GM18873 (cell line): Measurements from ENCODE around the gene DFFB.

Experiments
- ATAC-seq: cut with Tn5 transposase; IDR thresholded peaks from one replicate; pipeline ENCODE4 v1.9.1; 2021; ENCODE audit warnings: mild to moderate bottlenecking, moderate library complexity, moderate number of reproducible peaks; ENCODE audit not compliant: unreplicated experiment, low FRiP score

Gene DFFB

DNA sequence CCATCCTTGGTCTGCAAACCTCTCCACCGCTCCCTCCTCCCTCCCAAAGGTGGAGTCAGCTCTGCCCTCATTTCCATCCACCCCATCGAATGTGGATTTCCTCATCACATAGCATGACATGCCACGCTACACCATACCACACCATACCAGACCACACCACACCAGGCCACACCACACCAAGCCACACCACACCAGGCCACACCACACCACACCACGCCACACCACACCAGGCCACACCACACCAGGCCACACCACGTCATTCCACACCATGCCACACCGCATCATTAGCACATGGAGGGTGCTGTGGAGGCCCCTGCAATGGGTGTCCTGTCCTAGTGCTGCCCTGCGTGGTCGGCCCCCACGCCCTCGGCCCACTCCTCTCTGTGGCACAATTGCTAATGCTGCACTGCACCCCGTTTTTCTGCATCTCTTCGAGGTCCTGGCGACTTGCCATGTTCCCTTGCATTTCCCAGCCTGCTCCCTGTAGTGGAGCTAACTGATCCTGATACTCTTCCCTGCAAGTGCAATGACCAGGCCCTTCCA, 11.3 kb downstream of the DFFB start:
- ATAC-seq: no peak

DNA sequence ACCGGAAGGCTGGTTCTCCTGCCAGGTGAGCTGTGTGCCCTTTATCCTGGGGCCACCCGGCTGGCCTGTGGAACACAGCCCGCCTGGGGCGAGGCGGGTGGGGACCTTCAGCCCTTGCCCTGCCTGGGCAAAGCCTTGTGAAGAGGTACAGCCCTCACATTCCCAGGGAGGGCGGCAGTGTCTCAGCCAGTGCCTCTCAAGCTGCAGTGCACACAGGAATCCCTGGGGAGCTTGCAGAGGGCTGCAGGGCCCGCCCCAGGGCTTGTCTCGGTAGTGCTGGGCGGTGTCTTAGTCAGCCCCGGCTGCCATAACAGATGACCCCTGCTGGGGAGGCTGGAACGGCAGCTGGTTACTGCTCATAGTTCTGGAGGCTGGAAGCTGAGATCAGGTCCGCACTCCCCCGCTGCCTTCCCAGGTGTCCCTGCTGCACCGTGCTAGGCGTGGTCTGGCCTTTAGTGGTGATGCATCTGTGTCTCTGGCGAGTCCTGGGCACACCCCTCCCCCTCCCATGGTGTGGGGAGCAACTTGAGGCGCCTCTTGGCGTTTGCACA, 12.6 kb downstream of the DFFB start:
- no peak for ATAC-seq

DNA sequence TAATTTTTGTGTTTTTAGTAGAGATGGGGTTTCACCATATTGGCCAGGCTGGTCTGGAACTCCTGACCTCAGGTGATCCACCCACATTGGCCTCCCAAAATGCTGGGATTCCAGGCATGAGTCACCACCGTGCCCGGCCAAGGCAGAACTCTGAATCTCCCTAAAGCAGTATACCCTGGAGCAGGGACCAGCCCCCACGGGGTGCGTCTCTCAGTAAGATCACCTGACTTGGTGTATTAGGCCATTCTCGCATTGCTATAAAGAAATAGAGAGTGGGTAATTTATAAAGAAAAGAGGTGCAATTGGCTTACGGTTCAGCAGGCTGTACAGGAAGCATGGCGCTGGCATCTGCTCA, 14.2 kb downstream of the DFFB start:
- ATAC-seq: no peak

DNA sequence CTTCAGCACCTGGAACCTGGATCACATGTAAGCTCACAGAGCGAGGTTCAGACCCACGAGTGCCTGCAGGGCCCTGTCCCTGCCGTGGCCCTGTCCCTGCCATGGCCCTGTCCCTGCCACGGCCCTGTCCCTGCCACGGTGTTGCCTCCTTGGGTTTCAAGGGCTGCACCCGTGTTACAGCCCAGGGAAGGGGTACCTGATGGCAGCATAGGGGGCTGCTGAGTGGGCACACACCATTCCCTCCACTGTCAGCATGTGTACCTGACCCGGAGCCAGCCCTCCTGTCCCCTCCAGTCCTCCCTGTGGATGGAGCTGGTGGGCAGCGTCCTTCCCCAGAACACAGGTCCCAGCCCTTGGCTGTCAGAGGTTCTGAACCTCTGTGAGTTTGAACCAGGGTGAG, 15.3 kb downstream of the DFFB start:
- ATAC-seq: no peak

DNA sequence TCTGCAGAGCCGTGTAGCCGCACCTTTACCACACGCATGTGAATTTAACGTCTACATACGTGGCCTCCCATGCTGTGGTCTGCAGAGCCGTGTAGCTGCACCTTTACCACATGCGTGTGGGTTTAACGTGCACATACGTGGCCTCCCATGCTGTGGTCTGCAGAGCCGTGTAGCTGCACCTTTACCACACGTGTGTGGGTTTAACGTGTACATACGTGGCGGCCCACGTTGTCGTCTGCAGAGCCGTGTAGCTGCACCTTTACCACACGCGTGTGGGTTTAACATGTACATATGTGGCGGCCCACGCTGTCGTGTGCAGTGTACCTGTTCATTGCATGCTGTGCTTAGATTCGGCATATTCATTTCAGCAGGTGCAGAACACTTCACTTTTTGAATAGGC, 17.5 kb downstream of the DFFB start:
- ATAC-seq: no peak

DNA sequence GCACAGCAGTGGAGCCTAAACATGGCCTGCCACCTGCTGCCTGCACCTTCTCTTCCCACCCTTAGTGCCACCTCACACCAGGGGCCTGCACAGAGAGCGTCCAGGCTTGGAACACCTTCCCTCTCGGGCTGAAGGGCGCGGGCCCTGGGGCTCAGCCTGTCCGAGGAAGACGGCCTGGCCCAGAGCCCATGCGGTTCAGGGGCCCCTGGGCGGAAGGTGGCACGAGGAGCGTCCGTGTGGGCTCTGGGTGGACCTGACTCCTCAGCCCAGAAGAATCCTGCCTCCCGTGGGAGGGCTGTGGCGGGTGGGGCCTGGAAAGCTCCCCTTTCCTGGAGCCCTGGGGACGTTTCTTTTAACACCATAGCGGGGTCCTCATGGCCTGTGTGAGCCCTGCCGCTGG, 19.4 kb downstream of the DFFB start:
- ATAC-seq: no peak

DNA sequence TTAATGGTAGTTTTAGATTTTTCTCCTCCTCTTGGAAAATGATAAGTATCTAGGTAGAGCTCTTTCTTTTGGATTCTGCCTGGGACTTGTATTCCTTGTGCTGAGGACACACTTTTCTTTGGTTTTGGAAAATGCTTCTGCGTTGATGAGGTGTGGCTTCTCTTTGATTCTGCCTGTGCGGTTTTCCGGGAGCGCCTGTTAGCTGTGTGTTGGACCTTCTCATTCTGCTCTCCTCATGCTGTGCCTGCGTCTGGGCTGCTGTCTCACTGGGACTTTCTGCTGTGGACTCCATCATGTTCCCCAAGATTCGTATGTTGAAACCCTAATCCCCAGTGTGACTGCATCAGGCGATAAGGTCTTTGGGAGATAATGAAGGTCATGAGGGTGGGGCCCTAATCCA, 21.8 kb downstream of the DFFB start:
- ATAC-seq: no peak

DNA sequence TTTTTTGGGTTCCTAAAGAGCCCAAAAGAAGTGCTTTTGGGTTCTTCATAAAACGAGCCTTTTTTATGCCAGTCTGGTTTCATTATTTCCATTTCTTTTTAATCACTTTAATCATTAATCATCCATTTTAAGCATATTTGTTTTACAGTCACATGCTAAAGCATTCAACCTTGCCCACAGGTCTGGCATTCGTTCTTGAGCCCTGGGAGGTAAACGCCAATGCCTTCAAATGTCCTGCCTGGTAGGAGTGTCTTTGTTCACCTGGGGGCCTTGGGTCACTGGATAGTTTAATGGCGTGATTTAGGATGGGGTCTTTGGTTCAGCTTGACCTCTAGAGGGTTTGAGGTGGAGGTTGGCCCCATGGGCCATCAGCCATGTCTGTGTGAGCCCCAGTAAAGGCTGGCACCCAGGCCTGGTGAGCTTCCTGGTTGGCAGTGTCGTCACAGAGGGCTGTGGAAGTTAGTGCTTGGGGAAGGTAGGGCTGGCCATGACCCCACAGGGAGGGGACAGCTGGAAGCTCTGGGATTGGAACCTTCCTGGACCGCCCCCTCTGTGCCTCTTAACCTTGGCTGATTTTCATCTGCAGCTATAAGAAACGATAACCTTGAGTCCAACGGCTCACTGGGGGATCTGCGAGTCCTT, 22.6 kb downstream of the DFFB start:
- no peak for ATAC-seq

DNA sequence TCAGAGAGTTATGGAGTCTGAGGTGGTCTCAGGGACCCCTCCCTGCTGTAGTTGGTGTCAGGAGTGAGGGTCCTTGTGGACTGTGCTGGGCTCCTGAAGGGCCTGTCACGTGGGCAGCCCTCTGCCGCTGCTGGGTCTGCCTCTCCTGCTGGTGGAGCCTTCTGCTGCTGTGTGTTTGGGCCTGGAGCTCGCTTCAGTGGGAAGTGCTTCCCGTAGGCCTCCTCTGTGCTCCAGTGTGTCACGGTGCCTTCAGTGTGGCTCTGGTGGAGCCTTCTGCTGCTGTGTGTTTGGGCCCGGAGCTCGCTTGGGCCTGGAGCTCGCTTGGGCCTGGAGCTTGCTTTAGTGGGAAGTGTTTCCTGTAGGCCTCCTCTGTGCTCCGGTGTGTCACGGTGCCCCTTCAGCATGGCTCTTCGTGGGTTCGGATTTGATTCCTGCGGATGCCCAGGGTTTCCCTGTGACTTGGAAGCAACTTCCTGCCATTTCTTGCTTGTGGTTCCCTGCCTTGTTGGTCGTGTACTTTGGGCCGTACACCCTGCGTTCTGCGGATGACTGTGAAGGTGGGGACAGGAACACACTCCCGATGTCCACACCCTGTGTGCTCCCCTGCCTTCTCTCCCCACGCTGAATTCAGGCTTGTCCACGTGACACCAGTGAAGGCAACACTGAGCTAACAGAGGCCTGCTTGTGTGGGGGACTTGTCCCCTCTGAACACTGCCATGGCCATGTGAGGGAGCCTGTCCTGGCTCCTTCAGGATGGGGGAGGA, 23.3 kb downstream of the DFFB start:
- no peak for ATAC-seq

DNA sequence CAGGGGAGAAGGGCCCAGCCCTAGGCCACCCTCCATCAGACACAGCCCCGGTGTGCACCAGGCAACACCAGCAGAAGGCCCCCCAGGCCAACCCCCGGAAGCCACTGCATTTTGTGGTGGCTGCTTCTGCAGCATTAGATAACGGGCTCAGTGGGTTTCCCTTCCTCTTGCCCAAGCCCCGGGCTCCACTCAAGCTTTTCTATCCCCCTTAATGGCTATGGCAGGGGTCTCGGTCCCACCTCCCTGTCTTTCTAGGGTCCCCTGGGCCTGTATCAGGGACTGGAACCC, 23.9 kb downstream of the DFFB start:
- no peak for ATAC-seq

DNA sequence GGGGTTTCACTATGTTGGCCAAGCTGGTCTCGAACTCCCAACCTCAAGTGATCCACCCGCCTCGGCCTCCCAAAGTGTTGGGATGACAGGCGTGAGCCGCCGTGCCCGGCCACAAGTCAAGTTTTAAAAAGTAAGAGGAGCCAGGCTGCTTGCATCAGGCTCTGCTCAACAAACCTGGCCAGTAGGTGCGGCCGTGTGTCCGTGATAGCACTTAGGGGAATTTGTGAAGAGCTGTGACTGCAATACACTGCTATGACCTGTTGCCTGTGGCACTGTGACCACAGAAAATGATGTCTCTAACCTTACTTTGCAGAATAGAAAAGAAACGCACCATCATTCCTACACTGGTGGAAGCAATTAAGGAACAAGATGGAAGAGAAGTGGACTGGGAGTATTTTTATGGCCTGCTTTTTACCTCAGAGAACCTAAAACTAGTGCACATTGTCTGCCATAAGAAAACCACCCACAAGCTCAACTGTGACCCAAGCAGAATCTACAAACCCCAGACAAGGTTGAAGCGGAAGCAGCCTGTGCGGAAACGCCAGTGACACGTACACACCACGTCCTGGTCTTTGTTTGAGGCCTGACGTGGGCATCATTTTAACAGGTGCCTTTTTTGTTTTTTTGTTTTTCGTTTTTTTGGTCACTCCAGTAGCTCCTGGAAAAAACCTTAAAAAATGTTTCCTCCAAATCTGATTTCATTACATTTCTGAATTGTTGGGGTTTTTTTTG, 26.1 kb downstream of the DFFB start:
- ATAC-seq: no peak

DNA sequence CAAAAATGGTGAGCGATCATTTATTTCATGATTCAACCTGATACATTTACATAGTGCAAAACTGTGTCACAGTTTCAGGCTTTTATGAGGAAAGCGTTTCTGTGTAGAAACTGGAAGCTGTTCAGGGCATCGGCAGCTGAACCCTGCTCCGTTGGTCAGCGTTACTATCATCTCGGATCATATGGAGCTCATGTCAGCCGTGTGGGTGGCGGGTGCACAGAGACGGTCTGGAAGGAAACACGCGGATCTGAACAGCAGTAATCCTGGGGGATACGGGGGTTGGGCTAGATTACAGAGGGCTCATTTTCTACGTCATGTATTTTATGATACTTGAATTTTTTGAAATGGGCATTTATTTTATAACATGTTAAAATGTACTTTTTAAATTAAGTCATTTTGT, 27.7 kb downstream of the DFFB start:
- ATAC-seq: no peak

DNA sequence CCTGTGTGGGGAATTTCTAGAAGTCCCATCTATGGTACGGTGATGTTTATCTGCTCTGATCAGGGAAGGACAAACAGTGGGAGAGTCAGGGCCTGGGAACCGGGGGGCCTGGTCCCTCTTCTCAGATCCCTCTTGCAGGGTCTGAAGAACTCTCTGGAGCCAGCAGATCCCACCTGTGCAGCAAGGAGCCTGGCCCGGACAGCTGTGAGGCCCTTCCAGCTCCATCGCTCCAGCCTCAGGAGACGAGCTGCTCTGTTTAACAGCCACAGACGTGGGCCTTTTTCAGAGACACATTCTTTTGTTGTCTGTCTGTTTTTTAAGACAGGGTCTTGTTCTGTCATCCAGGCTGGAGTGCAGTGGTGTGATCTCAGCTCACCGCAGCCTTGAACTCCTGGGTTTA, 28.3 kb downstream of the DFFB start:
- no peak for ATAC-seq

DNA sequence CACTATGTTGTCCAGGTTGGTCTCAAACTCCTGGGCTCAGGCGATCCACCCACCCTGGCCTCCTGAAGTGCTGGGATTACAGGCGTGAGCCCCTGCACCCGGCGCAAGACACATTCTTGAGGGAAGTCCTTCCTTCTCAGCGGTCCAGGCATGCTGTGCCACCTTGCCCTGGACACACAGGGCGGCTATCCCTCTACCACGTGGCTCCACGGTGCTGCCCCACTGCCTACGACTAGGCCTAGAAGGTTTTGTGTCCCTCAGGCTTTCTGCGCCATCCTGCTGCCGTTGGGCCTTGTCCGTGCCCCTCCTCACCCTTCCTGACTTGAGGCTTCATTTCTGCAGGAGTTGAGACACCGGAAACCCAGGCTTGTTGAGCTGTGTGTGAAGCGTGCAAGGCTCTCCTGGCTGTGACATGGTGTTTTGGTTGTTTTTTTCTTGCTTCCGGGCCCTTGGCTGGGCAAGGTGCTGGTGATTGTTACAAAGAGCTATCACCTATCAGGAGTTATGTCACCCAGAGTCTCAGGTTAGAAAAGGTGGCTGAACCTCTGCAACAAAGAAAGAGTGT, 28.9 kb downstream of the DFFB start:
- no peak for ATAC-seq

DNA sequence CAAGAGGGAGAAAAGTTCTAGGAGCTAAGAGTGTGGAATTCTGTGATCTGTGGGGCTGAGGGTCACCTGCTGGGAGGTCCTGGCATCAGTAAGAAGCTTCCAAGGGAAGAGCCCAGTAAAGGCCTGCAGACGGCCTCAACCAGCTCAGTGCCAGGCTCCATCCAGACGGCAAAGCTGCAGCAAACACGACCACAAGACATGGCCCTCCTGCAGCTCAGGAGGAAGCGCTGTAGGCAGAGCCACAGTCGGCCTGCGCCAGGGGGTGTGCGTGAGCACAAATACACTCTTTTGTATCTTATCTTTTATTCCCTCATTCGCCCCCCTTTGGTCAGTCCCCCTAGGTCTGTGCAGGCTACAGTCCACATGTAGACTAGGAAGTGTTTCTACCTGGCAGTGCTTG, 29.4 kb downstream of the DFFB start:
- no peak for ATAC-seq

DNA sequence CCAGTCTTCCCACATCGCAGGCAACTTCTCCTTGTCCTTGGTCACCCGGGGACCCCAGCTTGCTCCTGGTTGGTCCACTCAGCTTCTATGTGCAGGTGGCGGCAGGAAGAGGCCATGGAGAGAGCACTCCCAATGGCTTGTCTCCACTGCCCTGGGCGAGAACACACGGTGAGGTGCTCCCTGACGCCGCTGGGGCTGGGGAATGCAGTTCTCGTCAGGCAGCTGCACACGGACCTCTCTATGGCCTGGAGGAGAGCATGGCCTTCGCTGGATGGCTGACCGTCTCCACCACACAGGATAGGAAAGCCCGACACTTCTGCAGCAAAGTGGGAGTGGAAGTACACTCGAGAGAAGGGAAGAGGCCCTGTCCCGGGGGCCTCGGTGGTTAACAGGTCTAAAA, 31.0 kb downstream of the DFFB start:
- ATAC-seq: no peak

DNA sequence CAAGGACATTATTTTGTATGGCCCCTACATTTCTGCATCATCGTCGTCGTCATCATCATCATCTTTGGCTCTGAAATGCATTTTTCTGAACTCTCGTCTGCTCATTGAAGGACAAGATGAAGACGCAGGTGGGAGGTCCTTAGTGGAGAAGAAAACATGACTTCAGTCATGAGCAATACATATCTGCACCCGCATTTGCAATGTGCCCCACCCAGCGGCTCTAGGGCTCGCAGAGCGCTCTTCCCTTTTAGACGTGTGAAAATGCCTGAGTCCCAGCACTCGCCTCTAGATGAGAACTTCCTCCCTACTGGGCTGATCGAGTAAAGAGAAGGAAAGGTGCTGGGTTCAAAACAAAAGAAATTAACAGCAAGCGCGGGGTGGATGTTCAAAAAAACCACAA, 32.7 kb downstream of the DFFB start:
- ATAC-seq: no peak

DNA sequence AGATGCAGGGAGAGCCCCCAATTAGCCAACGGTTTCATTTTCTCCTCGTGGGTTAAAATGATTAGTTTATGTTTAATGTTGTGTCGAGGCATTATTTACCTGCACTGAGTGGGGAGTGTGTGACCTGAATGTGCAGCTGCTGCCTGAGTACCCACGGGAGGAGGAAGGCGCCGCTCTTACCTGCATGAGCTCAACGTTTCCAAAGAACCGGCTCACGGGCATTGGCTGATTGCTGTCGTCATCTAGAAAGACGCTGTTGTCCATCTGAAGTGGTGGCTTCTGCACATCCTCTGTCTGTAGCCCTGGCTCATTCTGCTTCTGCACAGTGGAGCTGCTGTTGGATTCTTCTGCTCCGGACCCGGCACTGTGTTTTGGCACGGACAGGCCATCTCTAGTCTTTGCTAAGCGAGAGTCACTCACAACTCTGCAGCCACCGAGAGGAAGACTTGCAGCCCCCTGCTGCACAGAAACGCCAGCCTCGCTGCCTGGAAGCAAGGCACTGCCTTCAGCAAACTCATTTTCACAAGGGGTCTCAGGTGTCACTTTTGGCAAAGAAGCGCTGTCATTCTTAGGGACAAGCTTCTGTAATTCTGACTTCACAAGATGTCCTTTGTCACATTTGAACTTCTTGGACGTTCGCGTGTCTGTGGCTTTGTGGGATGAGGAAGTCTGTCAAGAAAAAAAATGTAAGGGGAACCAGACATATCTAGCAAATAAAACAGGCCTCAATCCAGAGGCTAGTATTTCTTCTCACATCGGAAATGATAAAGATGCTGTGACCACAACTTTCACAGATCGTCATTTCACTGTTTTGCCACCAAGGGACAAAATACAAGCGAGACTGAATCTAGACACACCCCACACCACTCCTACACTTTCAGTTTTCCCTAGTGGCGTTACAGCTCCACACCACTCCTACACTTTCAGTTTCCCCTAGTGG, 33.4 kb downstream of the DFFB start:
- ATAC-seq: no peak

DNA sequence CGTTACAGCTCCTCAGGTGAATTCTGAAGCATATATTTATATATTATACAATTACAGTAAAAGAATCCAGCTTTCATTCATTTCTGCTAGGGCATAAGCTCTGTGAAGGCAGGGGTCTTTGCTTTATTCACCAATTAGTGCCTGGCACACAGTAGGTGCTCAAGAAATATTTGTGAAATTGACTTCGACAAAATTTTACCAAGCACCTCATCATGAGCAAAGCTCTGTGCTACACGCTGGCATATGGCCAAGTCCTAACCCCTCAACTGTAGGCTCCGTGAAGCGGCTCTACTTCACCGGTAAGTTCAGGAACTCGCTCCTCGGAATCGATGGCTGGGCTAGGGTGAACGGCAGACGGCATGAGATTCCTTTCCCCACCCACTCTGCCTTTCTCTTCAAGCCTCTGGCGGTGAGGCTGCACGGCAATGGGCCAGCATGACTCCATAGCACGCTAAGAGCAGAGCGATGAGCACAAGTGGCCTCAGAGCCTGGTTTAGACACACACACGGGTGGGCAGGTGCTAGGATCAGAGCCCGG, 34.1 kb downstream of the DFFB start:
- ATAC-seq: no peak

DNA sequence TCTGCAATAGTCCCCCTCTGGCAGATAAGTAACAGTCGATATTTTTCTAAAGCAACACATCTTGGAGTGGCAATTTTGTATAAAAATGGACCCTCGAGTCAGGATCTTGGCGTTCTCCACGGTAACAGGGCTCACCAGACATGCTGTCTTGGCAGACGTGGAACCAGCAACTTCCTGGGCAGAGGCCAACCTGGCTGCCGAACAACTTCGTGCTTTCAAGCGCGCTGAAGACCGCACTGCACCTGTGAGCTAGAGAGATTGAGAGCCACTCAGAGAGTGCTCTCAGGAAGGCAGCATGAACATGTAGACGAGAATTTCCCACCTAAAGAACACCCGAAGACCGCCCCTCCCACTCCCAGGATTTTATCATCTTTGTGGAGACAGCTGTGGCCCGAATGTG, 35.5 kb downstream of the DFFB start:
- ATAC-seq: no peak
